Prostate gland (tissue), 2 donors: ENCODE results near the gene BNIP5.

ENCODE experiments used
- POLR2A ChIP-seq: fragments of 450-650 bp; IDR thresholded peaks from one replicate; pipeline ENCODE4 v1.6.1; 2016; ENCODE audit warnings: antibody characterized with exemption, mild to moderate bottlenecking
- POLR2AphosphoS5 ChIP-seq: sonication (generic); formaldehyde crosslinking; IDR thresholded peaks from one replicate; pipeline ENCODE4 v1.6.1; 2017; ENCODE audit warnings: antibody characterized with exemption
- TF ChIP-seq, protein P1 (sequence below), 4 experiments: fragments of 200-600 bp in 2 of 4; fragments of 450-650 bp in 2 of 4; sonication (generic) in 2 of 4; IDR thresholded peaks; 1 replicate in 3 of 4; 2 replicates in 1 of 4; pipeline ENCODE4 v1.5.1; 2016 to 2019; ENCODE audit warnings: antibody characterized with exemption in 4 of 4, mild to moderate bottlenecking in 2 of 4, moderate library complexity in 2 of 4

DNA sequence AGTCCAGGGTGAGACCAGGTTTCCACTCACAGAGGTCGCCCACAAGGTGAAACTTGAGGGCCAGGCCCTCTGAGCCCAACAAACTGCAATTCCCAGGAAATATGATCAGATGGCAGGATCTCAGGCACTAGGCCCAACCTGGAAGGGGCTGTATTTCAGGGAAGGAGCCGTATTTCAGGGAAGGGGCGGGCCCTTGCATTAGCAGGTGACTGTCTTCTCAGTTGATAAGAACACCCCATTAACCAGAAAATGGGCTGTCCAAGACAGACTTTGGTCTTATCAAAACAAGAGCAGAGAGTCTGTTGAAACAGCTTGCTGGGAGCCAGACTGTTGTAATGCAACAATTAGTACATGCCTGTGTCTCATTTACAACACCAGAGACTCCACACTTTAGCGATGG lies 10.9 kb upstream of the BNIP5 start:
- TF ChIP-seq, protein P1, sequence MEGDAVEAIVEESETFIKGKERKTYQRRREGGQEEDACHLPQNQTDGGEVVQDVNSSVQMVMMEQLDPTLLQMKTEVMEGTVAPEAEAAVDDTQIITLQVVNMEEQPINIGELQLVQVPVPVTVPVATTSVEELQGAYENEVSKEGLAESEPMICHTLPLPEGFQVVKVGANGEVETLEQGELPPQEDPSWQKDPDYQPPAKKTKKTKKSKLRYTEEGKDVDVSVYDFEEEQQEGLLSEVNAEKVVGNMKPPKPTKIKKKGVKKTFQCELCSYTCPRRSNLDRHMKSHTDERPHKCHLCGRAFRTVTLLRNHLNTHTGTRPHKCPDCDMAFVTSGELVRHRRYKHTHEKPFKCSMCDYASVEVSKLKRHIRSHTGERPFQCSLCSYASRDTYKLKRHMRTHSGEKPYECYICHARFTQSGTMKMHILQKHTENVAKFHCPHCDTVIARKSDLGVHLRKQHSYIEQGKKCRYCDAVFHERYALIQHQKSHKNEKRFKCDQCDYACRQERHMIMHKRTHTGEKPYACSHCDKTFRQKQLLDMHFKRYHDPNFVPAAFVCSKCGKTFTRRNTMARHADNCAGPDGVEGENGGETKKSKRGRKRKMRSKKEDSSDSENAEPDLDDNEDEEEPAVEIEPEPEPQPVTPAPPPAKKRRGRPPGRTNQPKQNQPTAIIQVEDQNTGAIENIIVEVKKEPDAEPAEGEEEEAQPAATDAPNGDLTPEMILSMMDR (IDR thresholded peaks at IDR 0.05), result no peak
- TF ChIP-seq POLR2A, result no peak
- TF ChIP-seq POLR2AphosphoS5, result no peak
